Stimulated activated naive CD8-positive, alpha-beta T cell treated with anti-CD3 and anti-CD28 coated beads, Interleukin-15, Interleukin-2, amounts not matched to agents 100 U/mL and 50 U/mL, for 24 hours (primary cell): ENCODE data around the gene ZNF682.
"Not testable (repeated sequence)": the region's sequence is repeated elsewhere in the genome, so short reads cannot be mapped to it uniquely, and the experiment has no call there.

Experiments used
- ATAC-seq: fragments of 150-1000 bp; cut with Tn5 transposase; one replicate; pipeline ENCODE4 v1.10.0; 2021
- DNase-seq: peaks from one replicate; pipeline ENCODE4 v3.0.0; 2021

The ZNF682 gene

DNA sequence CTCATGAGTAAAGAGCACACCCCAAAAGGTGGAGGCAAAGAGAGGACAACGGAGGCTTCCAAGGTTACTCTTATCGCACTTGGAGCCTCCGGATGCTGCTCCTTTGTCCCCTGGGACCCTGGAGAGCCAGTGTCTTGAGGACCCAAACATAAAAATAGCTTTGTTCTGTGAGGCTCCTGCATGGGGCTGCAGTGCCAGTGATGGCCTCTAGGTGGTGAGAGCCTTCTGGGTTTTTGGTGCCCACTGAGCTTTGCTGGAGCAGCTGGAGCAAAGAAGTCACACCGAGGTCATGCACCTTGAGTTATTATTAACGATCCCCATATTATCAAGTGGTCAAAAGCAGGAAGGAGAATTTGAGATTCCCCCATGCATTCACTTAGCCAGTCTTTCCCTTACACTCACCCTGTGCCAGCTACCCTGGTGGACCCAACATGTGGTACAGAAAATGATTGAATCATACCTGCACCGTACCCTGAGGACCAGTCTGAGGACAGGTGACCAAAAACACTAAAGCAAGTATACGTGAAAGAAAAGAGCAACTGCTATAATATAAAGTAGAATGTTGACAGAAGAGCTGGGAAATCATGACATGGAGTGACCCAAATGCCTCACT, 41.5 kb downstream of the ZNF682 start:
- DNase-seq (peak; percentile 41), ATAC-seq (no peak)

DNA sequence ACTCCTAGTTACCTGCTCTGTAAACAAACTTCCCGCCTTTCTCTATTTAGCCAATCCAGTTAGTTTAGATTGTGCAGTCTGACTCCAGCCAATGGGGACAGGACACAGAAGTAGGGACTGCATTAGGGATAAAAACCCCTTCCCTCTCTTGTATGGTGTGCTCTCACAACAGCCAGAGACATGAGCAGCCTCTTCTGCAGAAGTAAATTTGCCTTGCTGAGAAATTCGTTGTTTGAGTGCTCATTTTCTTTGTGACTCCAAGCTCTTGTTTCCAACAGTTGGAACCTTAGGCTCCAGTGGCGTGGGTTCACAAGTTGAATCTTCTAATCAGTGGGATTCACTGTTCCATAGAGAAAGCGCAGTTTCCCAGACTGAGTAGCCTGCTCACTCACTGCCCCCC, 72.4 kb downstream of the ZNF682 start:
- no peak for ATAC-seq
- DNase-seq: no peak

GRCh38 chr19:19966126-19966525, 73.2 kb downstream of the ZNF682 start:
- not testable (repeated sequence) for DNase-seq, ATAC-seq

- DNase-seq: no peak
- no peak for ATAC-seq
These were observed 74.9 kb downstream of the ZNF682 start for GRCh38 chr19:19964416-19964815.

DNA sequence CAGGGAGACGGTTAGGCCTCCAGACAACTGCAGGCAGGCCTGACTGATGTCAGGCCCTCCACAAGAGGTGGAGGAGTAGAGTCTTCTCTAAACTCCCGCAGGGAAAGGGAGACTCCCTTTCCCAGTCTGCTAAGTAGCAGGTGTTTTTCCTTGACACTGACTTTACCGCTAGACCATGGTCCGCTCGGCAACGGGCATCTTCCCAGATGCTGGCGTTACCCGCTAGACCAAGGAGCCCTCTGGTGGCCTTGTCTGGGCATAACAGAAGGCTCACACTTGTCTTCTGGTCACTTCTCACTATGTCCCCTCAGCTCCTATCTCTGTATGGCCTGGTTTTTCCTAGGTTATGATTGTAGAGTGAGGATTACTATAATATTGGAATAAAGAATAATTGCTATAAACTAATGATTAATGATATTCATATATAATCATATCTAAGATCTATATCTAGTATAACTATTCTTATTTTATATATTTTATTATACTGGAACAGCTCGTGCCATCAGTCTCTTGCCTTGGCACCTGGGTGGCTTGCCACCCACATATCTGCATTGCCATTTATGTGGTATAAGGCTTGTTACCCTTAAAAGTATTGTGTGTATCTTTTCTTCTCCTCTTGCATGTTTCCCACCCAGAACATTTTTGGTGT, 80.0 kb downstream of the ZNF682 start:
- not testable (repeated sequence) for ATAC-seq
- DNase-seq: peak; percentile 78

GRCh38 chr19:19957766-19958165, 81.5 kb downstream of the ZNF682 start:
- DNase-seq, ATAC-seq: not testable (repeated sequence)

DNA sequence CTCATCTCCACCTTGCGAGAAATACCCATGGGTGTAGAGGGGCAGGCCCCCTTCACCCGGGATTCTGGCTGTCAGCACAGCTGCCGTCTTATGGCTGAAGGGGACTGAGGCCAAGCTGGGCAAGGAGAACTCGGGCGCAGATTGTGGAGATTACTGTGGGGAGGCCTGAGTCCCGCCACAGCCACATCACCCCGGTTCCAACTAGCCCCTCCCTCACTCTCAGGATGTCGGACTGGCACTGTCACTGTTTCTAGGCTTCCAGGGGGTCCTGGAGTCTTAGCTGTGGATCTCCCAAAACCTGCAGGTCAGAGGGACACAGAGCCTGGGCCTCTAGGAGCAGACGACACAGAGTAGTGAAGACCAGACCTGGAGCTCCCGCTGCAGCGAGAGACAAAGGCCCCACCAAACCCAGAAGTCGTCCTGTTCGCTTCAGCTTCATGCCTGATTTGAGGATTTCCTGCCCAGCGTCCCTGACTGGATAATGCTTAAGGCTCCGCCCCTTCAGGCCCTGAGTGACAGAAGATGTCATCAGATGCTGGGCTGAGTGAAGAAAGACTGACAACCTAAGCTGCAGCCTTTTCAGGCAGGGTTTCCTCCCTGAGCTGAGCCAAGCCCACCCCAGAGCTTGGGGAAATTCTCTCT, 82.8 kb downstream of the ZNF682 start:
- no peak for DNase-seq
- no peak for ATAC-seq

GRCh38 chr19:19955208-19955607, 84.1 kb downstream of the ZNF682 start:
- DNase-seq (no peak), ATAC-seq (no peak)
